ENCODE results near the gene DHRS1. TPM values are rescaled to one million over a fixed set of nuclear protein-coding genes. Genes with fewer than 3 reads are reported as not detected.

DHRS1 gene
- polyA plus RNA-seq, 6 donors from 2014 or later = 20.4 to 38.5 (median 29.3) TPM

- DNase-seq = no peak
- Mint-ChIP-seq H3K9me3 (no peaks in the 10 kb centered on the region), H3K27ac (peak overlapping the region; percentile 7 to 95 (median 54)), H3K27me3 (no peaks in the 10 kb centered on the region), H3K36me3 (peaks cover 7 to 15% of the 10 kb centered on the region in 2 donors), H3K4me1 (peaks cover 27 to 45% (median 45%) of the 10 kb centered on the region in 3 donors), H3K4me3 (peak overlapping the region; percentile 77 to 94 (median 91))
- no peak for ATAC-seq (ENCODE audit: low read depth in 2 of 2)
These were observed 29.6 kb downstream of the DHRS1 start for GRCh38 chr14:24269910-24270536.

- Mint-ChIP-seq H3K4me3 (peak overlapping the region in 3 of 8 donors; percentile 2 to 68 (median 6)), H3K27me3 (no peaks in the 10 kb centered on the region), H3K4me1 (peaks cover 26 to 45% (median 41%) of the 10 kb centered on the region in 3 donors), H3K27ac (peak overlapping the region in 1 of 6 donors; percentile 57), H3K36me3 (peaks cover 7 to 15% of the 10 kb centered on the region in 2 donors), H3K9me3 (no peaks in the 10 kb centered on the region)
- DNase-seq = no peak
- no peak for ATAC-seq (ENCODE audit: low read depth in 2 of 2)
These were observed 30.2 kb downstream of the DHRS1 start for GRCh38 chr14:24269368-24269767.

- Mint-ChIP-seq H3K27me3 (no peaks in the 10 kb centered on the region), H3K4me3 (no peak overlapping the region), H3K27ac (no peak overlapping the region), H3K4me1 (peaks cover 20 to 35% (median 29%) of the 10 kb centered on the region in 3 donors), H3K36me3 (peaks cover 7 to 15% of the 10 kb centered on the region in 2 donors), H3K9me3 (no peaks in the 10 kb centered on the region)
- ATAC-seq (ENCODE audit: low read depth in 2 of 2) (no peak), DNase-seq (no peak)
These were observed 31.4 kb downstream of the DHRS1 start for GRCh38 chr14:24268225-24268624.

GRCh38 chr14:24267516-24267915 lies 32.1 kb downstream of the DHRS1 start:
- peaks cover 15 to 31% (median 24%) of the 10 kb centered on the region in 3 donors for H3K4me1 Mint-ChIP-seq
- ATAC-seq (ENCODE audit: low read depth in 2 of 2) = no peak
- no peak overlapping the region for H3K4me3 Mint-ChIP-seq

GRCh38 chr14:24266344-24267244 lies 33.0 kb downstream of the DHRS1 start:
- Mint-ChIP-seq H3K36me3 (peaks cover 7 to 15% of the 10 kb centered on the region in 2 donors), H3K27me3 (no peaks in the 10 kb centered on the region), H3K4me3 (peak overlapping the region in 1 of 8 donors; percentile 6), H3K27ac (peak overlapping the region in 3 of 6 donors; percentile 18 to 69 (median 69)), H3K4me1 (peaks cover 6 to 22% (median 15%) of the 10 kb centered on the region in 3 donors), H3K9me3 (no peaks in the 10 kb centered on the region)
- ATAC-seq (ENCODE audit: low read depth in 2 of 2) (no peak), DNase-seq (no peak)

More at GRCh38 chr14:24267516-24267915, 32.1 kb downstream of the DHRS1 start:
- no peak for DNase-seq
- Mint-ChIP-seq H3K9me3 (no peaks in the 10 kb centered on the region), H3K36me3 (peaks cover 7 to 15% of the 10 kb centered on the region in 2 donors), H3K27me3 (no peaks in the 10 kb centered on the region), H3K27ac (peak overlapping the region in 1 of 6 donors; percentile 76)

GRCh38 chr14:24264298-24264697 lies 35.3 kb downstream of the DHRS1 start:
- ATAC-seq (ENCODE audit: low read depth in 2 of 2) (no peak), DNase-seq (no peak)
- Mint-ChIP-seq H3K27me3 (no peaks in the 10 kb centered on the region), H3K4me3 (no peak overlapping the region), H3K9me3 (no peaks in the 10 kb centered on the region), H3K27ac (peak overlapping the region in 1 of 6 donors; percentile 84), H3K36me3 (peaks cover 7 to 22% of the 10 kb centered on the region in 2 donors), H3K4me1 (peaks cover 0 to 14% (median 9%) of the 10 kb centered on the region in 3 donors)

- Mint-ChIP-seq H3K4me1 (peaks cover 0 to 14% (median 9%) of the 10 kb centered on the region in 3 donors), H3K9me3 (no peaks in the 10 kb centered on the region), H3K4me3 (no peak overlapping the region), H3K27ac (no peak overlapping the region), H3K36me3 (peaks cover 7 to 22% of the 10 kb centered on the region in 2 donors), H3K27me3 (no peaks in the 10 kb centered on the region)
- DNase-seq (no peak), ATAC-seq (ENCODE audit: low read depth in 2 of 2) (no peak)
These were observed 35.7 kb downstream of the DHRS1 start for GRCh38 chr14:24263848-24264247.

GRCh38 chr14:24262821-24263733 lies 36.5 kb downstream of the DHRS1 start, which contains the start of gene TGM1:
Gene TGM1 (minus strand): TSS chr14:24263177. CDS start chr14:24262352, 825 bp downstream.
- Mint-ChIP-seq H3K36me3 (peaks cover 7 to 22% of the 10 kb centered on the region in 2 donors), H3K27me3 (no peaks in the 10 kb centered on the region), H3K4me3 (no peak within 1 kb of the TSS), H3K9me3 (no peaks in the 10 kb centered on the region), H3K4me1 (peaks cover 0 to 14% (median 6%) of the 10 kb centered on the region in 3 donors), H3K27ac (peak within 1 kb of the TSS in 3 of 6 donors; percentile 50 to 86 (median 61))
- DNase-seq (no peak), ATAC-seq (ENCODE audit: low read depth in 2 of 2) (no peak)

GRCh38 chr14:24261969-24262327 lies 37.6 kb downstream of the DHRS1 start:
- Mint-ChIP-seq H3K27me3 (no peaks in the 10 kb centered on the region), H3K4me3 (no peak overlapping the region), H3K27ac (peak overlapping the region in 1 of 6 donors; percentile 49), H3K4me1 (peaks cover 0 to 9% (median 3%) of the 10 kb centered on the region in 3 donors), H3K36me3 (peaks cover 3 to 16% of the 10 kb centered on the region in 2 donors), H3K9me3 (no peaks in the 10 kb centered on the region)
- DNase-seq = no peak
- no peak for ATAC-seq (ENCODE audit: low read depth in 2 of 2)

GRCh38 chr14:24261256-24261968 lies 38.2 kb downstream of the DHRS1 start:
- no peak for DNase-seq
- Mint-ChIP-seq H3K36me3 (peaks cover 0 to 10% of the 10 kb centered on the region in 2 donors), H3K27ac (peak overlapping the region in 4 of 6 donors; percentile 12 to 80 (median 60)), H3K4me1 (peaks cover 0 to 4% (median 0%) of the 10 kb centered on the region in 3 donors), H3K4me3 (no peak overlapping the region), H3K27me3 (no peaks in the 10 kb centered on the region), H3K9me3 (no peaks in the 10 kb centered on the region)
- no peak for ATAC-seq (ENCODE audit: low read depth in 2 of 2)

GRCh38 chr14:24260780-24261157 lies 38.8 kb downstream of the DHRS1 start:
- H3K27ac Mint-ChIP-seq = peak overlapping the region in 1 of 6 donors; percentile 12
- ATAC-seq (ENCODE audit: low read depth in 2 of 2) (no peak), DNase-seq (no peak)
- H3K36me3 Mint-ChIP-seq = peaks cover 0 to 7% of the 10 kb centered on the region in 2 donors
- H3K4me3 Mint-ChIP-seq = no peak overlapping the region
- H3K9me3 Mint-ChIP-seq = no peaks in the 10 kb centered on the region
- H3K4me1 Mint-ChIP-seq = no peaks in the 10 kb centered on the region
- no peaks in the 10 kb centered on the region for H3K27me3 Mint-ChIP-seq

- H3K4me1 Mint-ChIP-seq = no peaks in the 10 kb centered on the region
- H3K27me3 Mint-ChIP-seq = no peaks in the 10 kb centered on the region
- peak overlapping the region in 2 of 6 donors; percentile 12 to 75 for H3K27ac Mint-ChIP-seq
- H3K36me3 Mint-ChIP-seq = peaks cover 0 to 7% of the 10 kb centered on the region in 2 donors
- H3K9me3 Mint-ChIP-seq = no peaks in the 10 kb centered on the region
- no peak for DNase-seq
- H3K4me3 Mint-ChIP-seq = no peak overlapping the region
- no peak for ATAC-seq (ENCODE audit: low read depth in 2 of 2)
These were observed 39.4 kb downstream of the DHRS1 start for GRCh38 chr14:24260026-24260779.

All from naive B cell (primary cell).